IPS-18a (cell line): ENCODE measurements around the gene UBE2E2.
A peak's percentile ranks its signal among the peaks of the same experiment; 100 is the strongest.

Source experiments
- H3K27ac ChIP-seq: one replicate; pipeline ENCODE4 v1.5.1; 2013; ENCODE audit warnings: low read length
- H3K27me3 ChIP-seq: one replicate; pipeline ENCODE4 v1.6.1; 2013; ENCODE audit warnings: mild to moderate bottlenecking, low read length; ENCODE audit not compliant: control insufficient read depth, insufficient read depth
- H3K36me3 ChIP-seq: one replicate; pipeline ENCODE4 v1.6.1; 2013; ENCODE audit warnings: low read depth, low read length; ENCODE audit not compliant: control insufficient read depth
- H3K4me1 ChIP-seq: one replicate; pipeline ENCODE4 v1.6.1; 2013; ENCODE audit warnings: low read depth, low read length; ENCODE audit not compliant: control insufficient read depth
- H3K4me3 ChIP-seq: one replicate; pipeline ENCODE4 v1.5.1; 2013; ENCODE audit warnings: low read length
- H3K9ac ChIP-seq: one replicate; pipeline ENCODE4 v1.6.1; 2013; ENCODE audit warnings: mild to moderate bottlenecking, low read length, moderate library complexity
- H3K9me3 ChIP-seq: one replicate; pipeline ENCODE4 v1.6.1; 2013; ENCODE audit warnings: low read depth, low read length; ENCODE audit not compliant: control insufficient read depth

Gene UBE2E2

DNA sequence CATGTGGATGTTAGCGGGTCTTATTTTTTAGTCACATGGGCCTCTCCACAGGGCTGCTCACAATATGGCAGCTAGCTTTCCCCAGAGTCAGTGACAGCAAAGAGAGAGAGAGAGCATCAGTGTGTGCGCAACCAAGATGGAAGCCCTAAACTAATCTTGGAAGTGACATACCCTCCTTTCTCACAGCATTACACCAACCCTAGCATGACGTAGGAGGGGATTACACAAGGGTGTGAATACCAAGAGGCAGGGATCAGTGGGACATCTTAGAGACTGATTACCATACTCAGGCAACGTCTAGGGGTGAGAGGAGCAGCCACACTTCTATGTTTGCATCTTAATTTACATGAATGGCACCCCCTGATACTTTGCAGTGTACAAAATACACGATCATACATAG, 3.5 kb upstream of the UBE2E2 start:
- peaks cover 21% of the 10 kb centered on the region for H3K27me3 ChIP-seq
- H3K27ac ChIP-seq = no peak overlapping the region
- no peak overlapping the region for H3K9ac ChIP-seq
- no peak overlapping the region for H3K4me3 ChIP-seq
- peaks cover 6% of the 10 kb centered on the region for H3K4me1 ChIP-seq
- H3K36me3 ChIP-seq = no peaks in the 10 kb centered on the region
- no peaks in the 10 kb centered on the region for H3K9me3 ChIP-seq

DNA sequence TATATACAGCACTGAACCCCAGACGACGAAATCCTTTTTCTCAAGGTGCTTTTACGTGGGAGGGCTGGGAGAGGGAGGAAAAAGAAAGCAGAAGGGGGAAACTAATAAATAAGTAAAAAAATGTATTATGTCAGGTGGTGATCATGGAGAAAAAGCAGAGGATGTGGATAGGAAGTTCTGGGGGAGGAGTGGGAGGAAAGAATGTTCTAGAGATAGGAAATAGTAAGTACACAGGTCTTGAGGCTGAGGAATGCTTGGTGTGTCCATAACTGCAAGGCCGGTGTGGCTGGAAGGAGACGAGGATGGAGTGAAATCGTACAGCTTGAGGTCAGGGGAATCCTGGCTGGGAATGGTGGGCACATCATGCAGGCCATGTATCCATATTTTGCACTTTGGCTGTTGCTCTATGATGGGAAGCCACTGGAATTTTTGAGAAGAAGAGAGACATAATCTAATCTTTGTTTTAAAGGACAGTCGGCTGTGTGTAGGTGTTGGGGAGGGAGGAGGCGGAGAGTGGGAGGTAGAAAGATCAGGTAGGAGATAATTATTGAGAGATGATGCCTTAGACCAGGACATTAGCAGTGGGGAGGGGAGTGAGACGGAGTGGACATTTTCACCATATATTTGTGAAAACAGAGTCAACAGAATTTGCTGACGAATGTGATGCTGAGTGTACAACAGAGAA, 1.8 kb upstream of the UBE2E2 start:
- no peak overlapping the region for H3K4me3 ChIP-seq
- H3K9me3 ChIP-seq = no peaks in the 10 kb centered on the region
- no peak overlapping the region for H3K9ac ChIP-seq
- no peak overlapping the region for H3K27ac ChIP-seq
- H3K4me1 ChIP-seq = peaks cover 9% of the 10 kb centered on the region
- H3K27me3 ChIP-seq = peaks cover 21% of the 10 kb centered on the region
- no peaks in the 10 kb centered on the region for H3K36me3 ChIP-seq

DNA sequence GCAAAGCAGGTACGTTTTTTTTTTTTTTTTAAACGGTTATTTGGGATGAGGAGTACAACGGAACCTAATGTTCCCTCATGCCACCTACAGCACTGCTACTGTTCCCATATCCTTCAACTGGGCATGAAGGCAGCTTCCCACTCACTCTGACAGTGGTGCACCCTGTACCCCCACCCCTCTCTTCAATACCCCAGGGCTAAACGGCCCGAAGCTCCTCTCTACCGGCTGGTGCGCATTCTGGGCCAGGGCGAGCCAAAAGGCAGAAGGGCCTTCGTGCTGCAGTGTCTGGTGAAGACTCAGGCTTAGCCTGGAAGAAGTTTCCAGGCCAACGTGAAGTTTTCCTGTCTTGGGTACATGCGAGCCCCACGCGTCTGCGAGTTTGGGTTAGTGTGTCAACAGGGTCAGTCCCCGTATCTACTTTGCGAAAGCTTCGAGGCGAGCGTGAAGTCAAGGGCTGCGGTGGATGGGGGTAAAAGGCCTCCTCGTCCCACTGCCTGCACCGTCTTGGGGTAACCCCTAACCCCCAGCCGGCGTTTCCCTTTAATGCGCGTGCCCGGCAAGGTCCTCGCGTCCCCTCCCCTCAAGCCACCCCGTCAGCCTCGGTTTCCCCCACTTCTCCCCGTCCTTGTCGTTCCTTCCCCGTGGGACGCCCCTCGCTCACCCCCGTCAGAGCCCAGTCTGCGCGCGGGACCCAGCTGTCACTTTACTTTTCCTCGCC, 765 bp upstream of the UBE2E2 start:
- peaks cover 21% of the 10 kb centered on the region for H3K27me3 ChIP-seq
- peak overlapping the region; percentile 57 for H3K9ac ChIP-seq
- peak overlapping the region; percentile 83 for H3K4me3 ChIP-seq
- no peaks in the 10 kb centered on the region for H3K36me3 ChIP-seq
- no peak overlapping the region for H3K27ac ChIP-seq
- H3K9me3 ChIP-seq = no peaks in the 10 kb centered on the region
- peaks cover 9% of the 10 kb centered on the region for H3K4me1 ChIP-seq

DNA sequence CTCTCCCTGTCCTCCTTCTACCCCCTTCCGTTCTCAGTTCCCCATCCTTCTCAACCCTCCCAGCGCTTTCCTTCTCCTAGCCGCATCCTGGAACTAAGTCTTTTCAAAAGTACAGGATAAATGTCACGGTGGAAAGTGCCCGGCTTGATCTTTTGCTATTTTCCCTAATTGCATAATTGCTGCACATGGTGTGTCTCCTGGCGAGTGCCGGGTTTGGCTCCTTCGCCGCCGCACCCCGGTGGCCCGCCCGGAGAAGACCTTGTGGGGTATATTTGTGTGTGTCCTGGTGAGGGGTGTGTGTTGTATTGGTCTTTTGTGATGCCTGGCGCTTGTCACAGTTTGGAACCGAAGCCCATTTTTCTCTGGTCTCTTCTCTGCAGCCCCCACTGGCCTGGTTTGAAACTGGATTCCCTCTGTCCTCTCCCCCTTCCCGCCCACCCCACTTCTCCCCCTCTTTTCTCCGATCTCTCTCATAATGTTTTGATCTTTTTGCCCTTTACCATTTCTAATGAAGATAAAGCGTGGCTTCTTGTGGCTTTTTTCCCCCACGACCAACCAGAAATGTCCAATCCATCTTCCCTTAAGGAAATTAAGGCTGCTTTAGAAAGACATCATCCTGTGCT, 692 bp downstream of the UBE2E2 start:
- Histone ChIP-seq H3K9me3 (no peaks in the 10 kb centered on the region), H3K4me1 (peaks cover 16% of the 10 kb centered on the region), H3K4me3 (peak overlapping the region; percentile 97), H3K9ac (peak overlapping the region; percentile 80), H3K27me3 (peaks cover 21% of the 10 kb centered on the region), H3K27ac (no peak overlapping the region), H3K36me3 (no peaks in the 10 kb centered on the region)

DNA sequence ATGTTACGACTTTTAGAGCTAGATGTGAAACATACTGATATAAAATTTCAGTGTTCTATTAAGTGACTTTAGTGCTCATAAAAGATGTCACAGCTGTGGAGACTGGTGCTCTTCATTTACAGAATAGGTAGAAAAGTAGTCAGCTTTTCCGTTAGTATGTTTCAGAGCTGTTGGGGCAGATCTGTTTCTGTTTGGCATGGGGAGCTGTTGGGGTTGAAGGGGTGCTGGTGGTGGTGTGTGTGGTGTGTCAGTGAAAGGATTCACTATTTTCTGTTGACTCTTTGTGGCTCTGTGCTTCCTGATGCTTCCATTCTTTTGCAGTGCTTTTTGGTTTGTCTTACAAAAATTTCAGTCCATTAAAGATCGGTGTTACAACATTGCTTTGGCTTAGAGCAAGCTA, 3.2 kb downstream of the UBE2E2 start:
- no peak overlapping the region for H3K9ac ChIP-seq
- no peaks in the 10 kb centered on the region for H3K9me3 ChIP-seq
- H3K27ac ChIP-seq = no peak overlapping the region
- H3K36me3 ChIP-seq = peaks cover under 1% of the 10 kb centered on the region
- peaks cover 10% of the 10 kb centered on the region for H3K27me3 ChIP-seq
- no peak overlapping the region for H3K4me3 ChIP-seq
- H3K4me1 ChIP-seq = peaks cover 16% of the 10 kb centered on the region

DNA sequence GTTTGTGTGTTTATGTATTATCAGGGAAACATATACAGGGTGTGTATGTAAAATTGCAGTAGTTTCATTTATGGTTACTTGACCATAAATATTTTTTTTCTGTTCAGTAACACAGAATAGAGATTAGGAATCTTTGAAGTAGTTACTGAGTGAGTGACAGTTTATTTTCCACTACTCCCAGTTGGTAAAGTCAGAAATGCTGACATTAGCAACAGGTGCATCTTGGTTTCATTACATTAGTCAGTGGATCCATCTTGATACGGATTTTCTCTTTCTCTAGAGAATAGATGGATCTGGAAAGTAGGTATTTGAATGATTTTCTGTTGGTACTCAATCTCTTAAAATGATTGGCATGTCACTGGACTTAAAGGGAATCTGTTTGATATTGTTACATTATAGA, 6.0 kb downstream of the UBE2E2 start:
- H3K27ac ChIP-seq = no peak overlapping the region
- H3K9ac ChIP-seq = no peak overlapping the region
- H3K4me3 ChIP-seq = no peak overlapping the region
- no peaks in the 10 kb centered on the region for H3K9me3 ChIP-seq
- H3K36me3 ChIP-seq = peaks cover 4% of the 10 kb centered on the region
- no peaks in the 10 kb centered on the region for H3K27me3 ChIP-seq
- peaks cover 11% of the 10 kb centered on the region for H3K4me1 ChIP-seq

DNA sequence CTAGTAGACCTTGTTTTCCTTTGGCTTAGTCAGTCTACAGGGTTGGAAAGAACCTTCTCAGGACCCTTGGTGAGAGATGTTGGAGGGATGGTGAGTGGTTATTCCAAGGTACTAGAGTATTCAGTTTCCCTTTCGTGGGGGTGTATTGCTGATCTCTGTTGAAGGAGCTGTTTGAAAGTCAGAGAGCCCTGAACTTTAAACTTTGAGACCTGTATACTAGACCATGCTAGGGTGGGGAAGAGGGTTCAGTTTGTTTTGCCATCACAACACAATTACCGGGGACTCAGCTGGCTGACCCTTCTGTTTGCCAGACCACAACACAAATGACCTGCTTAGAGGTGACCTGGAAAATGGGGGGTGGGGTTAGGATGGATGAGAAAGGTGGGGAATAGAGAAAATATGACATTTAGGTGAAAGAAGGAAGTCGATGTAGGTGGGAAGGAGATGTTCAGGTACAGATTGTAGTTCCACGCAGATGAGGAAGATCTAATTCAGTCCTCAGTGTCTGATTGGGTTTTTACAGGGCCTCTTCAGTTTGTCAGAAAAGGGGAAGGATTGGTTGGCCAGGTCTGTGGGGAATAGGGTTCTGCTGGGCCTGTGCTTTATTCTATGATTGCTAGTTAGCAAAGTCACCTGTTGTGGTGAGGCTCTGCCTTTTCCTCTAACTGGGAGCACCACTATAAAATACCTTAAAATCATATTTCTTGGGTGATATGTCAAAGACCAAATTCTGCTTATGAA, 6.8 kb downstream of the UBE2E2 start:
- peaks cover 4% of the 10 kb centered on the region for H3K36me3 ChIP-seq
- H3K27ac ChIP-seq = no peak overlapping the region
- no peaks in the 10 kb centered on the region for H3K27me3 ChIP-seq
- H3K9me3 ChIP-seq = no peaks in the 10 kb centered on the region
- H3K9ac ChIP-seq = no peak overlapping the region
- H3K4me1 ChIP-seq = peaks cover 9% of the 10 kb centered on the region
- no peak overlapping the region for H3K4me3 ChIP-seq

- Histone ChIP-seq H3K36me3 (peaks cover 4% of the 10 kb centered on the region), H3K27ac (no peak overlapping the region), H3K27me3 (no peaks in the 10 kb centered on the region), H3K4me3 (no peak overlapping the region), H3K9ac (no peak overlapping the region), H3K9me3 (no peaks in the 10 kb centered on the region), H3K4me1 (no peaks in the 10 kb centered on the region)
Measured at GRCh38 chr3:23213813-23214212, 10.7 kb downstream of the UBE2E2 start.

GRCh38 chr3:23217872-23218554, 14.9 kb downstream of the UBE2E2 start:
- Histone ChIP-seq H3K36me3 (no peaks in the 10 kb centered on the region), H3K9ac (no peak overlapping the region), H3K4me1 (no peaks in the 10 kb centered on the region), H3K4me3 (no peak overlapping the region), H3K9me3 (no peaks in the 10 kb centered on the region), H3K27me3 (no peaks in the 10 kb centered on the region), H3K27ac (no peak overlapping the region)

DNA sequence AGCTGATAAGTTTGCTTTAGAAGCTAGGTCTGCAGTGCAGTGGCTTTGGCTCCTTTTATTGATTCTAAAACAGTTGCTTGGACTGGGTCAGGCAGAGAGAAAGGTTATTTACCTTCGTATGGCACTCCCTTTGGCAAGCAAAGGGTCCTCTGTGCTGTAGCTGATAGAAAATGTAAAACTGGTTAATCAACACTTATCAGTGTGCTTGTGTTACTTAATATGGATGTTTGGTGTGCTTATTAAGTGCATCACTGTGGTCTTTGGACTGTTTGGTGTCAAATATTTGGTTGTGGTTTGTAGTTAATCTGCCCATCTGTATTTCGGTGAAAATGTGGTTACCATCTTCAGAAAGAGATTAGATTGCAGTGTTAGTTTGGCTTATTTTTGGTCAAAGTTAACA, 16.0 kb downstream of the UBE2E2 start:
- Histone ChIP-seq H3K36me3 (no peaks in the 10 kb centered on the region), H3K9me3 (no peaks in the 10 kb centered on the region), H3K27me3 (no peaks in the 10 kb centered on the region), H3K4me3 (no peak overlapping the region), H3K9ac (no peak overlapping the region), H3K4me1 (no peaks in the 10 kb centered on the region), H3K27ac (no peak overlapping the region)

- Histone ChIP-seq H3K9ac (no peak overlapping the region), H3K4me1 (no peaks in the 10 kb centered on the region), H3K4me3 (no peak overlapping the region), H3K27me3 (no peaks in the 10 kb centered on the region), H3K36me3 (no peaks in the 10 kb centered on the region), H3K27ac (no peak overlapping the region), H3K9me3 (no peaks in the 10 kb centered on the region)
Measured at GRCh38 chr3:23219552-23219951, 16.4 kb downstream of the UBE2E2 start.
